SJCRH30 (cell line): ENCODE data around the gene ANTXR2. TPM values are rescaled to one million over a fixed set of nuclear protein-coding genes. Genes with fewer than 3 reads are reported as not detected.

Experiments used
- DNase-seq, 2 experiments: peaks; one replicate each; pipeline ENCODE4 v3.0.0-alpha.2; 2015 to 2020
- H3K27ac ChIP-seq: fragments of 250-450 bp; sonication (Bioruptor Pico); 2 replicates; pipeline ENCODE4 v1.5.1; 2020; ENCODE audit warnings: mild to moderate bottlenecking, moderate library complexity
- H3K27me3 ChIP-seq: fragments of 250-450 bp; sonication (Bioruptor Pico); 2 replicates; pipeline ENCODE4 v1.5.1; 2020; ENCODE audit warnings: mild to moderate bottlenecking, moderate library complexity
- H3K36me3 ChIP-seq: fragments of 250-450 bp; sonication (Bioruptor Pico); 2 replicates; pipeline ENCODE4 v1.5.1; 2020; ENCODE audit warnings: mild to moderate bottlenecking, moderate library complexity
- H3K4me1 ChIP-seq: fragments of 250-450 bp; sonication (Bioruptor Pico); 2 replicates; pipeline ENCODE4 v1.5.1; 2020; ENCODE audit warnings: mild to moderate bottlenecking, moderate library complexity
- H3K4me3 ChIP-seq: fragments of 250-450 bp; sonication (Bioruptor Pico); 2 replicates; pipeline ENCODE4 v1.5.1; 2020; ENCODE audit warnings: mild to moderate bottlenecking, moderate library complexity
- H3K9me3 ChIP-seq: fragments of 250-450 bp; sonication (Bioruptor Pico); replicated peaks from 2 replicates; pipeline ENCODE4 v1.5.1; 2020; ENCODE audit warnings: mild to moderate bottlenecking, moderate library complexity
- total RNA-seq: library from RNA; depleted of rRNA; stranded (reverse); fragments of >200 nt; shearing (Covaris generic); gene quantifications from 2 replicates; pipeline ENCODE4 v1.2.3, GENCODE V29; 2014

The ANTXR2 gene
- total RNA-seq, 1 experiment from 2014 or later, result 34.5 TPM

GRCh38 chr4:79934660-79935059 lies 138.4 kb downstream of the ANTXR2 start:
- H3K36me3 ChIP-seq, result no peaks in the 10 kb centered on the region
- H3K9me3 ChIP-seq, result no peaks in the 10 kb centered on the region
- no peak overlapping the region for H3K27ac ChIP-seq
- H3K4me3 ChIP-seq, result no peak overlapping the region
- H3K4me1 ChIP-seq, result no peaks in the 10 kb centered on the region; the same call in 1 of the 2 replicates
- H3K27me3 ChIP-seq, result no peaks in the 10 kb centered on the region
- no peak for DNase-seq

GRCh38 chr4:79927931-79928330 lies 145.1 kb downstream of the ANTXR2 start:
- no peaks in the 10 kb centered on the region for H3K36me3 ChIP-seq
- no peak overlapping the region for H3K4me3 ChIP-seq
- H3K27ac ChIP-seq, result no peak overlapping the region
- H3K27me3 ChIP-seq, result no peaks in the 10 kb centered on the region
- DNase-seq, result no peak
- no peaks in the 10 kb centered on the region for H3K9me3 ChIP-seq
- H3K4me1 ChIP-seq, result no peaks in the 10 kb centered on the region

GRCh38 chr4:79923281-79923680 lies 149.7 kb downstream of the ANTXR2 start:
- Histone ChIP-seq H3K36me3 (no peaks in the 10 kb centered on the region), H3K4me1 (peaks cover 16% of the 10 kb centered on the region), H3K27me3 (no peaks in the 10 kb centered on the region), H3K9me3 (no peaks in the 10 kb centered on the region), H3K4me3 (no peak overlapping the region), H3K27ac (no peak overlapping the region)
- DNase-seq, result peak in 1 of 2 experiments; percentile 12

GRCh38 chr4:79922011-79922410 lies 151.0 kb downstream of the ANTXR2 start:
- no peak overlapping the region for H3K4me3 ChIP-seq
- no peaks in the 10 kb centered on the region for H3K27me3 ChIP-seq
- H3K9me3 ChIP-seq, result no peaks in the 10 kb centered on the region
- DNase-seq, result peak; percentile 4 to 63
- H3K4me1 ChIP-seq, result peaks cover 16% of the 10 kb centered on the region
- H3K27ac ChIP-seq, result no peak overlapping the region
- no peaks in the 10 kb centered on the region for H3K36me3 ChIP-seq

- Histone ChIP-seq H3K27ac (no peak overlapping the region), H3K4me1 (peaks cover 16% of the 10 kb centered on the region), H3K36me3 (no peaks in the 10 kb centered on the region), H3K4me3 (no peak overlapping the region), H3K9me3 (no peaks in the 10 kb centered on the region), H3K27me3 (no peaks in the 10 kb centered on the region)
- DNase-seq, result no peak
Observed at GRCh38 chr4:79920163-79920853, 152.7 kb downstream of the ANTXR2 start.

- Histone ChIP-seq H3K36me3 (no peaks in the 10 kb centered on the region), H3K4me1 (peaks cover 28% of the 10 kb centered on the region), H3K9me3 (no peaks in the 10 kb centered on the region), H3K4me3 (no peak overlapping the region), H3K27me3 (no peaks in the 10 kb centered on the region), H3K27ac (no peak overlapping the region)
- no peak for DNase-seq
Observed at GRCh38 chr4:79918292-79918691, 154.7 kb downstream of the ANTXR2 start.

GRCh38 chr4:79917246-79917645 lies 155.8 kb downstream of the ANTXR2 start:
- Histone ChIP-seq H3K4me3 (no peak overlapping the region), H3K9me3 (no peaks in the 10 kb centered on the region), H3K27me3 (no peaks in the 10 kb centered on the region), H3K4me1 (peaks cover 31% of the 10 kb centered on the region), H3K27ac (no peak overlapping the region), H3K36me3 (no peaks in the 10 kb centered on the region)
- DNase-seq, result peak; percentile 58 to 72

- Histone ChIP-seq H3K36me3 (no peaks in the 10 kb centered on the region), H3K27me3 (no peaks in the 10 kb centered on the region), H3K4me3 (no peak overlapping the region), H3K9me3 (no peaks in the 10 kb centered on the region), H3K4me1 (peaks cover 18% of the 10 kb centered on the region), H3K27ac (no peak overlapping the region)
- no peak for DNase-seq
Observed at GRCh38 chr4:79915246-79915645, 157.8 kb downstream of the ANTXR2 start.

GRCh38 chr4:79913581-79913980 lies 159.4 kb downstream of the ANTXR2 start:
- DNase-seq, result peak; percentile 69 to 79
- Histone ChIP-seq H3K4me1 (peaks cover 18% of the 10 kb centered on the region), H3K27ac (no peak overlapping the region), H3K36me3 (no peaks in the 10 kb centered on the region), H3K4me3 (no peak overlapping the region), H3K9me3 (no peaks in the 10 kb centered on the region), H3K27me3 (no peaks in the 10 kb centered on the region)

- DNase-seq, result no peak
- no peaks in the 10 kb centered on the region for H3K27me3 ChIP-seq
- H3K4me1 ChIP-seq, result no peaks in the 10 kb centered on the region
- no peak overlapping the region for H3K27ac ChIP-seq
- H3K36me3 ChIP-seq, result peaks cover 9% of the 10 kb centered on the region; the same call in 1 of the 2 replicates
- no peaks in the 10 kb centered on the region for H3K9me3 ChIP-seq
- H3K4me3 ChIP-seq, result no peak overlapping the region
Observed at GRCh38 chr4:79907001-79907400, 166.0 kb downstream of the ANTXR2 start.

GRCh38 chr4:79906303-79906702 lies 166.7 kb downstream of the ANTXR2 start:
- Histone ChIP-seq H3K4me1 (no peaks in the 10 kb centered on the region), H3K27ac (no peak overlapping the region), H3K36me3 (peaks cover 9% of the 10 kb centered on the region; the same call in 1 of the 2 replicates), H3K4me3 (no peak overlapping the region), H3K9me3 (no peaks in the 10 kb centered on the region), H3K27me3 (no peaks in the 10 kb centered on the region)
- DNase-seq, result no peak

GRCh38 chr4:79905212-79905611 lies 167.8 kb downstream of the ANTXR2 start:
- no peak overlapping the region for H3K4me3 ChIP-seq
- H3K27ac ChIP-seq, result no peak overlapping the region
- no peak for DNase-seq
- no peaks in the 10 kb centered on the region for H3K4me1 ChIP-seq
- H3K9me3 ChIP-seq, result no peaks in the 10 kb centered on the region
- no peaks in the 10 kb centered on the region for H3K27me3 ChIP-seq
- peaks cover 9% of the 10 kb centered on the region; the same call in 1 of the 2 replicates for H3K36me3 ChIP-seq

GRCh38 chr4:79904331-79904730 lies 168.7 kb downstream of the ANTXR2 start:
- Histone ChIP-seq H3K27ac (no peak overlapping the region), H3K27me3 (no peaks in the 10 kb centered on the region), H3K4me1 (no peaks in the 10 kb centered on the region), H3K4me3 (no peak overlapping the region), H3K36me3 (peaks cover 9% of the 10 kb centered on the region; the same call in 1 of the 2 replicates), H3K9me3 (no peaks in the 10 kb centered on the region)
- DNase-seq, result no peak

GRCh38 chr4:79900182-79900581 lies 172.8 kb downstream of the ANTXR2 start:
- Histone ChIP-seq H3K27ac (no peak overlapping the region), H3K36me3 (no peaks in the 10 kb centered on the region), H3K9me3 (no peaks in the 10 kb centered on the region), H3K4me1 (no peaks in the 10 kb centered on the region), H3K27me3 (no peaks in the 10 kb centered on the region), H3K4me3 (no peak overlapping the region)
- DNase-seq, result no peak

- Histone ChIP-seq H3K4me1 (no peaks in the 10 kb centered on the region), H3K36me3 (no peaks in the 10 kb centered on the region), H3K4me3 (no peak overlapping the region), H3K27me3 (no peaks in the 10 kb centered on the region), H3K9me3 (no peaks in the 10 kb centered on the region), H3K27ac (no peak overlapping the region)
- no peak for DNase-seq
Observed at GRCh38 chr4:79899481-79899880, 173.5 kb downstream of the ANTXR2 start.

- H3K27ac ChIP-seq, result no peak overlapping the region
- no peak for DNase-seq
- no peaks in the 10 kb centered on the region for H3K27me3 ChIP-seq
- H3K4me3 ChIP-seq, result no peak overlapping the region
- no peaks in the 10 kb centered on the region for H3K36me3 ChIP-seq
- H3K4me1 ChIP-seq, result no peaks in the 10 kb centered on the region
- no peaks in the 10 kb centered on the region for H3K9me3 ChIP-seq
Observed at GRCh38 chr4:79898055-79898454, 175.0 kb downstream of the ANTXR2 start.
